Stimulated activated CD4-positive, alpha-beta T cell treated with anti-CD3 and anti-CD28 coated beads, Interleukin-2, amount 100 ng/mL, for 24 hours (primary cell): Measurements from ENCODE around the gene NUP98.

ENCODE experiments used
- DNase-seq, 2 donors: peaks; one replicate each; pipeline ENCODE4 v3.0.0-alpha.2; 2020

The NUP98 gene

GRCh38 chr11:3797329-3798090, at the start of gene NUP98:
TSS of gene NUP98 (minus strand) at chr11:3797554. CDS start at chr11:3782117, 15,437 bp downstream.
- DNase-seq: peak; percentile 99

DNA sequence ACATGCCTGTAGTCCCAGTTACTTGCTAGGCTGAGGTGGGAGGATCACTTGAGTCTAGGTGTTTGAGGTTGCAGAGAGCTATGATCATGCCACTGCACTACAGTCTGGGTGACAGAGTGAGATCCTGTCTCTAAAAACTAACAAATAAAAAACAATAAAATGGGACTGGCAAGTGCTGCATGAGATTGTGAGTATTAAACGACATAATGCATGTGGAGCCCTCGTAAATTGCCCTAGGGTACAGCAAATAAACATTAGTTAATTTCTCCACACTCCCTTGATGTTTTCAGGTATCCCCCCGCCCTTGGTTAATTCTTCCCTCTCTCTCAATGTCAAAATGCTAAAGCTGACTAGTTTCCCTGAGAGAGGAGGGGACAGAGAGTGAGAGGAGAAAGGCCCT, 48.3 kb upstream of the NUP98 start:
- no peak for DNase-seq

DNA sequence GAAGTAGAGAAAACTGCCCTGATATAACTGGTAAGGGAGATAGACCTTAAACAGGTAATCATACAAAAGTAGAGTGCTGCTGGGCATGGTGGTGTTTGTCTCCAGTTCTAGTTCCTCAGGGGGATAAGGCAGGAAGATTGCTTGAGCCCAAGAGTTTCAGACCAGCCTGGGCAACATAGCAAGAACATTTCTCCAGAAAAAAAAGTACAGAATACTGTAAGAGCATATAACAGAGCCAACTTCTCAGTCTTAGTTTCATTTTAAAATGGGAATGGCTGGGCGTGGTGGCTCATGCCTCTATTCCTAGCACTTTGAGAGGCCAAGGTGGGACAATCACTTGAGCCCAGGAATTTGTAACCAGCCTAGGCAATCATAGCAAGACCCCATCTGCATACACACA, 47.9 kb upstream of the NUP98 start:
- no peak for DNase-seq

GRCh38 chr11:3843326-3843725, 46.0 kb upstream of the NUP98 start:
- DNase-seq: no peak

DNA sequence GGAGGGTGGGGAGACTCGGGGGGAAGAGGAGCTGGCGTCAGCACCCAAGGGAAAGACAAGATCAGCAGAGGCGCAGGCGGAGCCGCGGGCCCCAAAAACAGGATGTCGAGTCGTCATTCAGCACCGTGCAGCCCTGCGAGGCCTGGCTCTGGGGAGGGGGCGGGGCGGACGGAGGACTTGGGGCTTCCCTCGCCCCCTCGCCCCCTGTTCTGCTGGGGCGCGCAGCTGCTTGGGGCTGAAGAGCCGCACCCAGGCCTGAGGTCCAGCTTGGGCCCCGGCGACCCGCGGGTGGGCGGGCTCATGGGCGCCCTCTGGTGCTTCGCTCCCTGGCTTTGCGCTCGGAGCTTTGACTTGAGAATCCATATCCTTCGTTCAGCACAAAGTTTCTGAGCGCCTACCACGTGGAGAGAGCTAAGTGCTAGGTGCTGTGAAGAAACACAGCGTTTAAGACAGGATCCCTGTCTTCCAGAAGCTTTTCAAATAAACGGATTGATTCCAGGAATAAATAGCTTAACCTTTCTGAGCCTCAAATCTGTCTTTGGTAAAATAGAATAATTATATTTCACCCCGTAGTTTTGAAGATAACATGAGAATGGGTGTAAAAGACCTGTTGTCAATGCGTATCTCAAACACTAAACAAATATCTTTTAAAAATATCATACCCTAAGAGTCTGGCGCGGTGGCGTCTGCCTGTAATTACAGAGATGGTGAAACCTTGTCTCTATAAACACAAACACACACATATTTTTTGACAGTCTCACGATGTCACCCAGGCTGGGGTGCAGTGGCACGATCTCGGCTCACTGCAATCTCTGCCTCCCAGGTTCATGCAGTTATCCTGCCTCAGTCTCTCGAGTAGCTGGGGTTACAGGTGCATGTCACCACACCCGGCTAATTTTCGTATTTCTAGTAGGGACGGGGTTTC, 44.3 kb upstream of the NUP98 start:
- peak; percentile 94 for DNase-seq

GRCh38 chr11:3840870-3841425, 43.6 kb upstream of the NUP98 start, which contains the start of gene RHOG:
TSS of gene RHOG (minus strand) at chr11:3840959. CDS start at chr11:3828138, 12,821 bp downstream.
- DNase-seq: no peak

- peak in 1 of 2 donors; percentile 62 for DNase-seq
Measured at GRCh38 chr11:3840004-3840869, 42.9 kb upstream of the NUP98 start.

DNA sequence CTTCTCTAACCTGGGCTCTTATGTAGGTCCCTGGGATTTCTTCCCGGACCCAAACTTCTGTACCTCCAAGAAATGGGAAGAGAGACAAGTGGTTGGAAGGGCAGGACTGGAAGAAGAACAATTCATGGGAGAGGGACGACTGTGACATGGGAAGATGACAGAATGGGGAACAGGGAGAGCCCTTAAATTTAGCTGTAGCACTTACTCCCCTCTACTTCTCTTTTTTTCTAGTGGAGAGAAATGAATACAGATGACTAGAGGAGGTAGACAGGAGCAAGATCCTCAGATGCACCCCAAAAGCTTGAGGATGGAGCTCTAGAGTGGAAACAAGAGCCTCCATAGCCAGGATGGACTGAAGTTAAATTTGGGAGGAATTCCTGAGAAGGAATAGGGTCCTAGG, 41.1 kb upstream of the NUP98 start:
- DNase-seq: no peak

DNA sequence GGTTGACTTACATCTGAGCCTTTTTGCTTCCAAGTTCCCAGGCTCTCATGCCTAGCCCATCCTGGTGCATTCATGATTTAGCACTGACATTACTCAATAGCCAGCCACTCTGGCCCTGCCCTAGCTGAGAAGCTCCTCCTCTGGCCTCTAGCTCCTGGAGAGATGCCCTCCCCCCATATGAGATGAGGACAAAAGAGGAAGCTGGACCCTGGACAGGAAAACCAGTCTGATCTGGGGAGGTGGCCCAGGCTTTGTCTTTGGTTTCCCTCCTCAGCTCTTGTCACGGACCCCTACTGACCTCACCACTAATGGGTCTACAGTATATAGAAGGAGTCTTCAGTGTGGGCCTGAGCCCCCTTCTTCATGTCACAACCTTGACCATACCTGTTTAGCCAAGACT, 40.4 kb upstream of the NUP98 start:
- no peak for DNase-seq

- DNase-seq: peak; percentile 50 to 62
Measured at GRCh38 chr11:3836903-3837302, 39.5 kb upstream of the NUP98 start.

DNA sequence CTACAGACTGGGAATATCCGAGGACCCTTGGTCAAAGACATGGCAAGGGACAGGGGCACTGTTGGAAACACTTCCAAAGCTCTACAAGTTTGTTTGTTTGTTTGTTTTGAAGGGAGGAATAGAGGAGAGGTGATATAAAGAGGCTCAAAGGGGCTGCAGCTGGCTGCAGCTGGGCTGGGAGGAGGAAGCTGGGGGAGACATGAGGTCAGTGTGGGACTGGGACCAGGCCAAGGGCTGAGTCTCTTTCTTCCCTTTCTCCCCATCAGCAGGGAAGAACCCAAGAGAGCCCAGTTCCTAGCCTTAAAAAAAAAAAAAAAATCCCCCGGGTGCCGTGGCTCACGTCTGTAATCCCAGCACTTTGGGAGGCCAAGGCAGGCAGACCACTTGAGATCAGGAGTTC, 38.4 kb upstream of the NUP98 start:
- DNase-seq: no peak

DNA sequence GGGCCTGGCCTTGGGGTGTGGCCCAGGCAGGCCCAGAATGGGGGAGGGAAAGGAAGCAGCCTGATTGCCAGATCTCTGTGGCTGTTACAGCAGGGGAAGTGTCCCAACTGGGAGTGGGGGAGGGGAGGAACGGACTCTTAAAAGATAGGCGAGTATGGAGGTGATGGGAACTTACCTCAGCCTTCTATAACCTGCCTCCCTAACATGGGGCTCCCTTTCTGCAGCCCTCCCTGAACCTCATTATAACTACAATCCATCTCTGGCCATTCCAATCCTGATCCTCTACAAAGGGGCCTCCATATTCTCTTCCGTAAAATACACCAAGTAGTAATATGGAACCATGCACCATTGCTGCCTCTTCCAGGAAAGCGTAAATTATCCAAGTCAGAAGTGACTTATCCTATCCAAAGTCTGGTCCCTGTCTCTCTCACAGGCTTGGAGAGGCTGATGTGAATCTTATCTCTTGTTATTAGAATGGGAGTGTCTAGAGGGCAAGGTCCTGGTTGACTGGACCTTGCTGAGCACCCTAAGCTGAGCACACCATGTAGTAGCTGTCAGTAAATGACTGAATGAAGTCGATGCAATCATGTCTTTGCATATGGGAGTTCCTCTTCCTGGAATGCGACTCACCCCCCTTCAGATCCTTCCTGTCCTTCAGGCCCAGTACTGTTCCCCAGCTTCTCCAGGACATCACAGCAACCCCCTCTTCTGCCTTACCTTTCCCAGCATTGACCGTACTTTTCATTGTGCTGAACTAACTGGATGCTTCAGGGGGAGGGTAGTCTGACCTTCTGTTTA, 37.5 kb upstream of the NUP98 start:
- no peak for DNase-seq

GRCh38 chr11:3834349-3834663, 37.0 kb upstream of the NUP98 start:
- no peak for DNase-seq

GRCh38 chr11:3833449-3833848, 36.1 kb upstream of the NUP98 start:
- no peak for DNase-seq

GRCh38 chr11:3832816-3833215, 35.5 kb upstream of the NUP98 start:
- DNase-seq: no peak

- no peak for DNase-seq
Measured at GRCh38 chr11:3831378-3832239, 34.3 kb upstream of the NUP98 start.

GRCh38 chr11:3830730-3831129, 33.4 kb upstream of the NUP98 start:
- no peak for DNase-seq

DNA sequence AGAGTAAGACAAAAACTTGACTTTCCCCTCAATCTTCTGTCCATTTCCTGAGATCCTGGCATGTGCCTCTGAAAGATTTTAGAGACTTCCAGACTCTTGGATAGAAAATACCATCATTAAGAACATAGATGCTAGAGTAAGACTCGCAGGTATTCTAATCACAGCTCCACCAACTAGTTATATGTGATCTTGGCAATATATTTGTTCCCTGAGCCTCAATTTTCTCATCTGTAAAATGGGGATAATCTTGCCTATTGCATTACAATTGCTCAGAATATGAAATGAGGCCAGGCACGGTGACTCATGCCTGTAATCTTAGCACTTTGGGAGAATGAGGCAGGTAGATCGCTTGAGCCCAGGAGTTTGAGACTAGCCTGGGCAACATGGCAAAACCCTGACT, 32.7 kb upstream of the NUP98 start:
- DNase-seq: no peak

- DNase-seq: no peak
Measured at GRCh38 chr11:3827434-3828186, 30.3 kb upstream of the NUP98 start.

DNA sequence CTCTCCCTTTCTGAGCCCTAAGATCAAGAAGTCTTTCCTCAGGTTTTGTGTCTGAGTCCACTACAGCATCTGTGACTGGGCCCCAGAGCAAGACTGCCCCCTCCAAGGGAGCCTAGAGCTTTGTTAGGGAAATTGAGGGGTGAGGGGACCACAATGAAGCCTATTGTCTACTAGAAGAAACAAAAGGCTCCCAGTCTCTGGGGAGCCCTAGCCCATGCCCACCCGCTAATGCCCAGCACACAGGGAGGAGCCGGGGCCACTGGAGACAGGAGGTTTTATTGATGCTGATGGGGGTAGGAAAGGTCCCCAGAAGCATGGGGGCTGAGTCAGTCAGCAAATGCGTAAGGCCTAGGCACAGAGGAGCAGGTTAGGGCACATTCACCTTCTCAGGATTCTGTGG, 29.4 kb upstream of the NUP98 start:
- no peak for DNase-seq
